Thyroid gland (tissue), 4 donors: ENCODE results near the gene EDIL3. TPM values are rescaled to one million over a fixed set of nuclear protein-coding genes. Genes with fewer than 3 reads are reported as not detected.
A peak's percentile ranks its signal among the peaks of the same experiment; 100 is the strongest.

ENCODE experiments used
- DNase-seq, 2 donors: peaks; one replicate each; pipeline ENCODE4 v3.0.0-alpha.2; 2019
- H3K27ac ChIP-seq, 3 donors: fragments of 200-600 bp; sonication (generic); 1 replicate in 2 of 3; 2 replicates in 1 of 3; pipeline ENCODE4 v1.5.1; 2016 to 2019; ENCODE audit warnings: mild to moderate bottlenecking in 1 of 3, moderate library complexity in 1 of 3
- H3K27me3 ChIP-seq: fragments of 200-600 bp; sonication (generic); one replicate; pipeline ENCODE4 v1.5.1; 2019
- H3K36me3 ChIP-seq, 2 donors: fragments of 200-600 bp; sonication (generic); one replicate each; pipeline ENCODE4 v1.5.1; 2016 to 2019
- H3K4me1 ChIP-seq, 2 donors: fragments of 200-600 bp; sonication (generic); one replicate each; pipeline ENCODE4 v1.5.1; 2017 to 2019
- H3K4me3 ChIP-seq, 3 donors: fragments of 200-600 bp; sonication (generic); replicated peaks in 1 of 3; 1 replicate in 2 of 3; 2 replicates in 1 of 3; pipeline ENCODE4 v1.5.1; 2016; ENCODE audit warnings: mild to moderate bottlenecking in 1 of 3
- H3K9me3 ChIP-seq: fragments of 200-600 bp; sonication (generic); one replicate; pipeline ENCODE4 v1.5.1; 2017
- POLR2A ChIP-seq, 2 donors: fragments of 450-650 bp; IDR thresholded peaks; one replicate each; pipeline ENCODE4 v1.6.1; 2017; ENCODE audit warnings: antibody characterized with exemption in 2 of 2, mild to moderate bottlenecking in 2 of 2, moderate library complexity in 1 of 2
- WGBS, 2 donors: methylation state at CpG; one replicate each; pipeline ENCODE4 v1.1.5; 2017; 5-methylcytosine and 5-hydroxymethylcytosine counted together
- intact Hi-C: fragments of 100-400 bp; cut with DNase I; formaldehyde crosslinking; loops from one replicate; pipeline ENCODE4 v1.15.1; 2023
- total RNA-seq, 4 donors: library from RNA; depleted of rRNA; stranded (reverse); fragments of >200 nt; gene quantifications; one replicate each; pipeline ENCODE4 v1.2.3, GENCODE V29; 2016
- TF ChIP-seq, protein P1 (sequence below), 6 experiments: fragments of 200-600 bp in 3 of 6; fragments of 450-650 bp in 3 of 6; sonication (generic) in 3 of 6; IDR thresholded peaks; one replicate each; pipeline ENCODE4 v1.5.1; 2016 to 2019; ENCODE audit warnings: antibody characterized with exemption in 6 of 6, mild to moderate bottlenecking in 2 of 6, inconsistent platforms in 1 of 6, moderate library complexity in 1 of 6

The EDIL3 gene, protein sequence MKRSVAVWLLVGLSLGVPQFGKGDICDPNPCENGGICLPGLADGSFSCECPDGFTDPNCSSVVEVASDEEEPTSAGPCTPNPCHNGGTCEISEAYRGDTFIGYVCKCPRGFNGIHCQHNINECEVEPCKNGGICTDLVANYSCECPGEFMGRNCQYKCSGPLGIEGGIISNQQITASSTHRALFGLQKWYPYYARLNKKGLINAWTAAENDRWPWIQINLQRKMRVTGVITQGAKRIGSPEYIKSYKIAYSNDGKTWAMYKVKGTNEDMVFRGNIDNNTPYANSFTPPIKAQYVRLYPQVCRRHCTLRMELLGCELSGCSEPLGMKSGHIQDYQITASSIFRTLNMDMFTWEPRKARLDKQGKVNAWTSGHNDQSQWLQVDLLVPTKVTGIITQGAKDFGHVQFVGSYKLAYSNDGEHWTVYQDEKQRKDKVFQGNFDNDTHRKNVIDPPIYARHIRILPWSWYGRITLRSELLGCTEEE
- 1 to 10 TPM; 2.0 to 5.5 (median 3.3) TPM for total RNA-seq

DNA sequence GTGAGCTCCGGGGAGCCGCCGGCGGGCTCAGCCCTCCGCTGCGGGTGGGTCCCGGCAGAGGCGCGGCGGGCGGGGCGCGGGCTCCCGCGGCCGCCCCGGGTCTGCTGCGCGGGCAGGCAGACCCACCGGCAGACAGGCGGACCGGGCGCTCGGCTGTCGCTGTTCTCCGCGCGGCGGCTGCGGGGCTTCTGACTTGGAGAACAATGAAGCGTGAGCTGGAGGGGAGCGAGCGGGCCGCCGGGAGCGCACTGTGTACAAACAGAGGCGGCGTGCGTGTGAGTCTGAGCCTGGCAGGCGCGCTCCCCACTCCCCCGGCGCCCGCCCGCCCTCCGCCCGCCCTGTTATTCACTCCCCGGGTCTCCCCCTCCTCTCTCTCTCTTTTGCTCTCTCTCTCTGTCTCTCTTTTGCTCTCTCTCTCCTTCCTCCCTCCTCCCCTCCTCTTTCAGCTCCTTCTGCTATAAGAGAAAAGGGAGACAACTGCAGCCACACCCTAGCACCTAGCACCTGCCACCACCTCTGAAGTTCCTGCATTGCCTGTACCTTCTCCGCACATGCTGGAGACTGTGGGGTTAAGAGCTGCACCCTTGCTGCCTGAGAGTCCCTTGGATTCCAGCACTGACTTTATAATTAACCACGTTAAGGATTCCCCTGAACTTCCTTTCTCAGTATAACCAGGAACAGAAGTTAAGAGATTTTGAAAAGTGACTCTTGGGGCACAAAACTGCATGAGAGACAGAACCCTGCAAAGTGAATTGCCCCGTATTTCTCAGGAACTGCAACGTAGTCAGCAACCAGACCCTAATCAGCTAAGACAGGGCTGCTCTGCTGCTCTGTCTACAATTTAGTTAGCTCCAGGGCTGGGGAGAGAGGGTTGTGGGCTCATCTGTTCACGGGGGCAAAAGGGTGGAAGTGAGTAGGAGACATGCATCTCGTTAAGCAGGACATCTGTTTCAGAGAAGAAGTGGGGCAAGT lies at the start of gene EDIL3:
EDIL3 (minus strand) TSS at position 277 of the 972 bp plus-strand sequence. CDS start 506 bp downstream, outside the sequence.
- 2 to 3% methylated on average over 25 to 31 of the region's 54 CpGs for WGBS, 2 donors
- intact Hi-C loops, result no loop called here
- Histone ChIP-seq H3K4me3 (peak within 1 kb of the TSS in 2 of 3 donors; percentile 19 to 29), H3K27me3 (peaks cover 10% of the 10 kb centered on the region), H3K4me1 (peaks cover 3 to 23% of the 10 kb centered on the region in 2 donors), H3K36me3 (no peaks in the 10 kb centered on the region), H3K9me3 (no peaks in the 10 kb centered on the region), H3K27ac (no peak within 1 kb of the TSS)
- DNase-seq, result peak; percentile 12 to 18
- TF ChIP-seq POLR2A (IDR thresholded peaks at IDR 0.05), result no peak
- TF ChIP-seq, protein P1, sequence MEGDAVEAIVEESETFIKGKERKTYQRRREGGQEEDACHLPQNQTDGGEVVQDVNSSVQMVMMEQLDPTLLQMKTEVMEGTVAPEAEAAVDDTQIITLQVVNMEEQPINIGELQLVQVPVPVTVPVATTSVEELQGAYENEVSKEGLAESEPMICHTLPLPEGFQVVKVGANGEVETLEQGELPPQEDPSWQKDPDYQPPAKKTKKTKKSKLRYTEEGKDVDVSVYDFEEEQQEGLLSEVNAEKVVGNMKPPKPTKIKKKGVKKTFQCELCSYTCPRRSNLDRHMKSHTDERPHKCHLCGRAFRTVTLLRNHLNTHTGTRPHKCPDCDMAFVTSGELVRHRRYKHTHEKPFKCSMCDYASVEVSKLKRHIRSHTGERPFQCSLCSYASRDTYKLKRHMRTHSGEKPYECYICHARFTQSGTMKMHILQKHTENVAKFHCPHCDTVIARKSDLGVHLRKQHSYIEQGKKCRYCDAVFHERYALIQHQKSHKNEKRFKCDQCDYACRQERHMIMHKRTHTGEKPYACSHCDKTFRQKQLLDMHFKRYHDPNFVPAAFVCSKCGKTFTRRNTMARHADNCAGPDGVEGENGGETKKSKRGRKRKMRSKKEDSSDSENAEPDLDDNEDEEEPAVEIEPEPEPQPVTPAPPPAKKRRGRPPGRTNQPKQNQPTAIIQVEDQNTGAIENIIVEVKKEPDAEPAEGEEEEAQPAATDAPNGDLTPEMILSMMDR (IDR thresholded peaks at IDR 0.05), result no peak

DNA sequence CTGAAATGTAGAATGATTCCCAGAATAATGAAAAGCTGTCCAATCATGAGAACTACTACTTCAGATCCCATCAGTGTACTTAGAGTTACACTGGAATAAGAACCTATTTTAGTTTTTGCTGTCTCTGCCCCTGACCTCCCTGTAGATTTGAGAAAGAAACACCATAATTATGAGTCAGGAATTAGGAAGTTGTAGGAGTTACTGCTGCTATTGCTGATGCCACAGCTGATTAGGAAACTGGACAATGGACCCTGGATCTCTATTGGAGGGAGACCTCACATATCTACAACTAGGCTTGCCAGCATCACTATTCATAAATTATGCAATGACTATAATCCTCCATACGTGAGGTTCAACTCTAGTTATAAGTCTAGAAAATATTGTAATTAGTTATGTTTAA lies 48.8 kb upstream of the EDIL3 start:
- Histone ChIP-seq H3K36me3 (no peaks in the 10 kb centered on the region), H3K4me3 (no peak overlapping the region), H3K9me3 (no peaks in the 10 kb centered on the region), H3K27me3 (no peaks in the 10 kb centered on the region), H3K4me1 (no peaks in the 10 kb centered on the region), H3K27ac (no peak overlapping the region)
- TF ChIP-seq, protein P1 (IDR thresholded peaks at IDR 0.05), result no peak
- no peak for TF ChIP-seq POLR2A (IDR thresholded peaks at IDR 0.05)
- DNase-seq, result no peak
- WGBS, 2 donors, result 84 to 90% methylated on average over 1 of the region's 1 CpG
- intact Hi-C loops, result no loop called here

DNA sequence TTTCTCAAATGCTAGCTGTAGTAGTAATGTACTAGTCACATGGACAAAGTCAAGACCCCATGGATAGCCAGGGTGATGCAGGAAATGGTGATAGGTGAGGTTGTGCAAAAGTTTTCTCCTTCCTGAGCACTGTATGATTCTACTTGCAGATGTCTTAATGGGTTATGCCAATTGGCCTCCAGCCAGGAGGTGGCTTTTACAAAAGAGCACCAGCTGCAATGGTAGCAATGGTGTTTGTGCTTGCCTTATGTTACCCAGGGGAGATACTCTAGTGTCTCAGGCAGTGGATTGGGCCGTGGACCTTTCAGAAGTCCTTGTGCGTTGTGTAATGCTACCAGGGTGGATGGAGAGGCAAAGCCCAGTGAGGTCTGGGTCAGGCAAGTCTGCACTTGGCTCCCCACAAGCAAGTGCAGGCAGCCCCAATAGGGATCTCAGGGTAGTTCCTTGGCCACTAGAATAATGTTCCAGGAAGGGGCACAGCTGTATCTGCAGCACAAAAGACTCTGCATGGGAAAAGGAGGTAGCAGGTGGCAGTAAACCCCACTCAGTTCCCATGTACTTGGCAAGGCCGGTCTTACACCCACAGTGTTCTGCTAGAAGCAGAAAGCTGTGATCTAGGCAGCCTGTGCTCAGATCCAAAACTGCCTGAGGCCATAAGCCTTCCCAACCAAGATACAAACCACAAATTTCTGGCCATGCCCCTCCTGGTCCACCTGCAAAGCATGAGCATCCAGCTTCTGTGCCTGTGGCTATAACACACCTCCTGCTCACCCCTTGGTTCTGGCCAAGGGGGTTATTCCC lies 46.4 kb upstream of the EDIL3 start:
- Histone ChIP-seq H3K4me3 (no peak overlapping the region), H3K9me3 (no peaks in the 10 kb centered on the region), H3K36me3 (no peaks in the 10 kb centered on the region), H3K27me3 (no peaks in the 10 kb centered on the region), H3K27ac (no peak overlapping the region), H3K4me1 (no peaks in the 10 kb centered on the region)
- TF ChIP-seq, protein P1 (IDR thresholded peaks at IDR 0.05), result no peak
- no peak for TF ChIP-seq POLR2A (IDR thresholded peaks at IDR 0.05)
- DNase-seq, result no peak
- intact Hi-C loops, result no loop called here
- 86 to 88% methylated on average over 3 of the region's 3 CpGs for WGBS, 2 donors

DNA sequence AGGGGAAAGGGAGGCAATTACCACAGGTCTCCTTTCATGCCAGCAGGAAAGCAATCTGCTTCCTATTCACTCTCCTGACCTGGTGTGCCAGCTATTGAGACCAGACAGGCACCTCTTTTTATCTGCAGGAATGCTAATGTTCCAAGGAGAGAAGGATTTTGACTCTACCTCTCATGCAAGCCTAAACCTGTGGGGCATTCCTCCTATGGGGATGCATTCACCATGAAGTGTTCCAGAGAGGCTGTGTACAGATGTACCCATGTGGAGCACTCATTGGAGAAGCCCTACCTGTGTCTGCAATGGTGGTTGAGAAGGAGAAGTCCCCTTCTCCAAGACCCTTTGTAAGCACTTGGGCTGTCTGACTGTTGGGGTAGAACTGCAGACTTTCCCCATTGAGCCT lies 45.4 kb upstream of the EDIL3 start:
- no peaks in the 10 kb centered on the region for H3K4me1 ChIP-seq
- no peaks in the 10 kb centered on the region for H3K9me3 ChIP-seq
- no peak overlapping the region for H3K27ac ChIP-seq
- H3K4me3 ChIP-seq, result no peak overlapping the region
- TF ChIP-seq POLR2A (IDR thresholded peaks at IDR 0.05), result no peak
- TF ChIP-seq, protein P1 (IDR thresholded peaks at IDR 0.05), result no peak
- H3K36me3 ChIP-seq, result no peaks in the 10 kb centered on the region
- intact Hi-C loops, result no loop called here
- no peak for DNase-seq
- no peaks in the 10 kb centered on the region for H3K27me3 ChIP-seq
